ENCODE data around the gene RAP1A.

DNA sequence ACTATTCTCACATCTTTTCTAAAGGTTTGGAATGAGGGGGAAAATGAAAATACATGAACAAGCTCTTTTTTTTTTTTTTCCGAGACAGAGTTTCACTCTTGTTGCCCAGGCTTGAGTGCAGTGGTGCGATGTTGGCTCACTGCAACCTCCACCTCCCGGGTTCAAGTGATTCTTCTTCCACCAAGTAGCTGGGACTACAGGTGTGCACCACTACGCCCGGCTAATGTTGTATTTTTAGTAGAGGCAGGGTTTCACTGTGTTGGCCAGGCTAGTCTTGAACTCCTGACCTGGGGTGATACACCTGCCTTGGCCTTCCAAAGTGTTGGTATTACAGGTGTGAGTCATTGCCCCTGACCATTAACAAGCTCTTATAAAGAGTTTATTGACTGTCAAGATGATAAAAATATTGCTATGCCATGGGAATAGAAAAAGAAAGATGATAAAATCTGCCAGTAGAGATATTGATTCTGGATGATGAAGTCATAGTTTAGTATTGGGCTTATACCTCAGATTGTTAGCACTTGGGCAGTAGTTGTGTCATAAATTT, 83.0 kb downstream of the RAP1A start:
- TF ChIP-seq, protein P1, sequence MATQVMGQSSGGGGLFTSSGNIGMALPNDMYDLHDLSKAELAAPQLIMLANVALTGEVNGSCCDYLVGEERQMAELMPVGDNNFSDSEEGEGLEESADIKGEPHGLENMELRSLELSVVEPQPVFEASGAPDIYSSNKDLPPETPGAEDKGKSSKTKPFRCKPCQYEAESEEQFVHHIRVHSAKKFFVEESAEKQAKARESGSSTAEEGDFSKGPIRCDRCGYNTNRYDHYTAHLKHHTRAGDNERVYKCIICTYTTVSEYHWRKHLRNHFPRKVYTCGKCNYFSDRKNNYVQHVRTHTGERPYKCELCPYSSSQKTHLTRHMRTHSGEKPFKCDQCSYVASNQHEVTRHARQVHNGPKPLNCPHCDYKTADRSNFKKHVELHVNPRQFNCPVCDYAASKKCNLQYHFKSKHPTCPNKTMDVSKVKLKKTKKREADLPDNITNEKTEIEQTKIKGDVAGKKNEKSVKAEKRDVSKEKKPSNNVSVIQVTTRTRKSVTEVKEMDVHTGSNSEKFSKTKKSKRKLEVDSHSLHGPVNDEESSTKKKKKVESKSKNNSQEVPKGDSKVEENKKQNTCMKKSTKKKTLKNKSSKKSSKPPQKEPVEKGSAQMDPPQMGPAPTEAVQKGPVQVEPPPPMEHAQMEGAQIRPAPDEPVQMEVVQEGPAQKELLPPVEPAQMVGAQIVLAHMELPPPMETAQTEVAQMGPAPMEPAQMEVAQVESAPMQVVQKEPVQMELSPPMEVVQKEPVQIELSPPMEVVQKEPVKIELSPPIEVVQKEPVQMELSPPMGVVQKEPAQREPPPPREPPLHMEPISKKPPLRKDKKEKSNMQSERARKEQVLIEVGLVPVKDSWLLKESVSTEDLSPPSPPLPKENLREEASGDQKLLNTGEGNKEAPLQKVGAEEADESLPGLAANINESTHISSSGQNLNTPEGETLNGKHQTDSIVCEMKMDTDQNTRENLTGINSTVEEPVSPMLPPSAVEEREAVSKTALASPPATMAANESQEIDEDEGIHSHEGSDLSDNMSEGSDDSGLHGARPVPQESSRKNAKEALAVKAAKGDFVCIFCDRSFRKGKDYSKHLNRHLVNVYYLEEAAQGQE (IDR thresholded peaks at IDR 0.05; ENCODE audit: low read depth): no peak
- TF ChIP-seq RAD21 (IDR thresholded peaks at IDR 0.05; ENCODE audit: low read depth): no peak
- TF ChIP-seq, protein P2, sequence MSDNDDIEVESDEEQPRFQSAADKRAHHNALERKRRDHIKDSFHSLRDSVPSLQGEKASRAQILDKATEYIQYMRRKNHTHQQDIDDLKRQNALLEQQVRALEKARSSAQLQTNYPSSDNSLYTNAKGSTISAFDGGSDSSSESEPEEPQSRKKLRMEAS (IDR thresholded peaks at IDR 0.05): no peak
- no peak for TF ChIP-seq EP300 (IDR thresholded peaks at IDR 0.05; ENCODE audit: borderline replicate concordance)
- no peak for TF ChIP-seq CREB1 (IDR thresholded peaks at IDR 0.05; ENCODE audit: low read depth)
